ENCODE measurements around the gene ACAD9. TPM values are rescaled to one million over a fixed set of nuclear protein-coding genes. Genes with fewer than 3 reads are reported as not detected.
A peak's percentile ranks its signal among the peaks of the same experiment; 100 is the strongest.

ACAD9 gene
- total RNA-seq, 1 experiment from 2014 or later: 76.5 TPM

- no peak overlapping the region for H2AFZ ChIP-seq
- intact Hi-C loops (cut with micrococcal nuclease; ENCODE audit: unreplicated experiment): no loop called here
- TF ChIP-seq, protein P1, sequence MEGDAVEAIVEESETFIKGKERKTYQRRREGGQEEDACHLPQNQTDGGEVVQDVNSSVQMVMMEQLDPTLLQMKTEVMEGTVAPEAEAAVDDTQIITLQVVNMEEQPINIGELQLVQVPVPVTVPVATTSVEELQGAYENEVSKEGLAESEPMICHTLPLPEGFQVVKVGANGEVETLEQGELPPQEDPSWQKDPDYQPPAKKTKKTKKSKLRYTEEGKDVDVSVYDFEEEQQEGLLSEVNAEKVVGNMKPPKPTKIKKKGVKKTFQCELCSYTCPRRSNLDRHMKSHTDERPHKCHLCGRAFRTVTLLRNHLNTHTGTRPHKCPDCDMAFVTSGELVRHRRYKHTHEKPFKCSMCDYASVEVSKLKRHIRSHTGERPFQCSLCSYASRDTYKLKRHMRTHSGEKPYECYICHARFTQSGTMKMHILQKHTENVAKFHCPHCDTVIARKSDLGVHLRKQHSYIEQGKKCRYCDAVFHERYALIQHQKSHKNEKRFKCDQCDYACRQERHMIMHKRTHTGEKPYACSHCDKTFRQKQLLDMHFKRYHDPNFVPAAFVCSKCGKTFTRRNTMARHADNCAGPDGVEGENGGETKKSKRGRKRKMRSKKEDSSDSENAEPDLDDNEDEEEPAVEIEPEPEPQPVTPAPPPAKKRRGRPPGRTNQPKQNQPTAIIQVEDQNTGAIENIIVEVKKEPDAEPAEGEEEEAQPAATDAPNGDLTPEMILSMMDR (conservative IDR thresholded peaks at IDR 0.05): no peak
These were observed 37.9 kb downstream of the ACAD9 start for GRCh38 chr3:128917291-128917690.

DNA sequence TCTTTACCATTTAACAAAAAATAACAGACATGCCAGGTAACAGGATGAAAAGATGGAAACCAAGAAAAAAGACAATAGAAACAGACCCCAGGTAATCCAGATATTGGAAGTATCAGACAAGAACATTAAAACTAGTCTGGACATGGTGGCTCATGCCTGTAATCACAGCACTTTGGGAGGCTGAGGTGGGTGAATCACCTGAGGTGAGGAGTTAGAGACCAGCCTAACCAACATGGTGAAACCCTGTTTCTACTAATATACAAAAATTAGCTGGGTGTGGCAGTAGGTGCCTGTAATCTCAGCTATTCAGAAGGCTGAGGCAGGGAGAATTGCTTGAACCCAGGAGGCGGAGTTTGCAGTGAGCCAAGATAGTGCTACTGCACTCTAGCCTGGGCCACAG lies 40.6 kb downstream of the ACAD9 start:
- intact Hi-C loops (cut with micrococcal nuclease; ENCODE audit: unreplicated experiment): no loop called here
- Histone ChIP-seq H3K79me2 (ENCODE audit: low read depth) (no peaks in the 10 kb centered on the region), H3F3A (ENCODE audit: insufficient read depth, low read depth) (no peaks in the 10 kb centered on the region), H3K4me3 (no peak overlapping the region), H3K9me2 (ENCODE audit: insufficient read depth) (no peaks in the 10 kb centered on the region), H3K4me2 (no peak overlapping the region), H2AFZ (no peak overlapping the region), H3K36me3 (ENCODE audit: low read depth) (no peaks in the 10 kb centered on the region), H3K4me1 (replicated peaks; ENCODE audit: insufficient read depth) (no peaks in the 10 kb centered on the region), H3K9me3 (ENCODE audit: insufficient read depth, low read depth) (peaks cover 15% of the 10 kb centered on the region), H4K20me1 (ENCODE audit: insufficient read depth) (no peaks in the 10 kb centered on the region), H3K27me3 (ENCODE audit: insufficient read depth, low read depth) (no peaks in the 10 kb centered on the region), H3K27ac (no peak overlapping the region)
- ChIA-PET CTCF (interaction anchor here (0.6 kb wide), 1 partner anchor 292 kb away, joined by 4 read pairs; no protein-coding TSS in a partner anchor), POLR2A (ENCODE audit: unreplicated experiment) (no interaction called here)
- no TSS peak for BruUV-seq (replicated peaks)
- DNase-seq: no peak
- no peak for TF ChIP-seq EZH2 (IDR thresholded peaks at IDR 0.05; ENCODE audit: low read depth)
- TF ChIP-seq, protein P1 (conservative IDR thresholded peaks at IDR 0.05): no peak

More at GRCh38 chr3:128917291-128917690, 37.9 kb downstream of the ACAD9 start:
- BruUV-seq (replicated peaks): no TSS peak
- no peak overlapping the region for H3K4me2 ChIP-seq
- no peaks in the 10 kb centered on the region for H3K36me3 ChIP-seq (ENCODE audit: low read depth)
- no peaks in the 10 kb centered on the region for H3K27me3 ChIP-seq (ENCODE audit: insufficient read depth, low read depth)
- no peak for DNase-seq
- H3K4me1 ChIP-seq (replicated peaks; ENCODE audit: insufficient read depth): no peaks in the 10 kb centered on the region
- no peaks in the 10 kb centered on the region for H3K9me2 ChIP-seq (ENCODE audit: insufficient read depth)
- H3K9me3 ChIP-seq (ENCODE audit: insufficient read depth, low read depth): 0 out of 2 replicates have a peak, but pooled peaks cover 4% of the 10 kb centered on the region
- ChIA-PET CTCF (no interaction called here), POLR2A (ENCODE audit: unreplicated experiment) (no interaction called here)
- H4K20me1 ChIP-seq (ENCODE audit: insufficient read depth): no peaks in the 10 kb centered on the region
- H3K4me3 ChIP-seq: no peak overlapping the region
- no peaks in the 10 kb centered on the region for H3K79me2 ChIP-seq (ENCODE audit: low read depth)
- no peaks in the 10 kb centered on the region for H3F3A ChIP-seq (ENCODE audit: insufficient read depth, low read depth)
- H3K27ac ChIP-seq: no peak overlapping the region

DNA sequence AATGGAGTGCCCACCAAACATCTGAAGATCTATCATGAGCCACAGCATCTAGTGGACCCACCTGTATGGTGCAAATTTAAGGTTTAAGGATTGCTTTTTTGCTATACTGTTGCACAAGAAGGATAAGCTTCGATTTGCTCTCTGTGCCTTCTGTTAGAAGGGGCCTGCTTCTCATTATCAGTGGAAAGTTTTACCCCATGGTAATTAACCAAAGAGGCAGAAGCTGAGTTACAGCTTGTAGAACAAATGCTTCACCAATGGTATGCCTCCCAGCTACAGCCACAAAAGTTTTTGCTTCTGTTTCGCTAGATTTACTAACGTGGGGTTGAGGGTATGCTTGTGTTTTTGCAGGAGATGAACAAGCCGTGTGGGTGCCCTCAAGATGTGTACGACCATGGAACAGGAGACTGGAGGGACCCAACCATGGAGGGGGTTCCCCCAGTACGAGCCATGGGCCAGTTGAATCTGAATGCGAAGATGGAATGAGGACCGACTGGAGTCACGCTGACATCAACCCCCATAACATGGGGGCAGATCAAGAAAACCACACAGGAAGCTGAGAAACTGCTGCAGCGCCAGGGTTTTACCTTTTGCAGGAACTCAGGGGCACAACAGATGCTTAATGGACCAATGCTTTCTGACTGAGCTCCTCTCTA lies 43.5 kb downstream of the ACAD9 start:
- Histone ChIP-seq H3K79me2 (ENCODE audit: low read depth) (no peaks in the 10 kb centered on the region), H4K20me1 (ENCODE audit: insufficient read depth) (no peaks in the 10 kb centered on the region), H3F3A (ENCODE audit: insufficient read depth, low read depth) (peaks cover 5% of the 10 kb centered on the region; the same call in 1 of the 2 replicates), H3K4me2 (no peak overlapping the region), H3K27me3 (ENCODE audit: insufficient read depth, low read depth) (no peaks in the 10 kb centered on the region), H3K4me1 (replicated peaks; ENCODE audit: insufficient read depth) (no peaks in the 10 kb centered on the region), H3K27ac (no peak overlapping the region), H3K36me3 (ENCODE audit: low read depth) (no peaks in the 10 kb centered on the region), H3K9me3 (ENCODE audit: insufficient read depth, low read depth) (peaks cover 33% of the 10 kb centered on the region), H2AFZ (no peak overlapping the region), H3K4me3 (no peak overlapping the region), H3K9me2 (ENCODE audit: insufficient read depth) (no peaks in the 10 kb centered on the region)
- intact Hi-C loops (cut with micrococcal nuclease; ENCODE audit: unreplicated experiment): no loop called here
- CTCF ChIA-PET: no interaction called here
- POLR2A ChIA-PET (ENCODE audit: unreplicated experiment): no interaction called here
- DNase-seq: no peak
- TF ChIP-seq, protein P1 (conservative IDR thresholded peaks at IDR 0.05): no peak
- TF ChIP-seq EZH2 (IDR thresholded peaks at IDR 0.05; ENCODE audit: low read depth): no peak
- BruUV-seq (replicated peaks): TSS peak; percentile 11
